Neural cell (in vitro differentiated cells): Measurements from ENCODE around the gene DPPA2. TPM values are rescaled to one million over a fixed set of nuclear protein-coding genes. Genes with fewer than 3 reads are reported as not detected.

ENCODE experiments used
- H2AFZ ChIP-seq: fragments of 200-600, 300-800 bp; sonication (generic), shearing (Covaris generic); 2 replicates; pipeline ENCODE4 v1.6.0; 2014; ENCODE audit warnings: low read depth, mild to moderate bottlenecking, antibody characterized with exemption, low read length, moderate library complexity
- H3F3A ChIP-seq: fragments of 200-600 bp; shearing (Covaris generic); 2 replicates; pipeline ENCODE4 v1.6.1; 2016; ENCODE audit warnings: mild to moderate bottlenecking, moderate library complexity, mixed read lengths, antibody characterized with exemption, low read length; ENCODE audit not compliant: insufficient read depth, poor library complexity, severe bottlenecking
- H3K27ac ChIP-seq: fragments of 200-600, 300-800 bp; sonication (generic), shearing (Covaris generic); 2 replicates; pipeline ENCODE4 v1.5.1; 2014; ENCODE audit warnings: mild to moderate bottlenecking, low read length, moderate library complexity
- H3K27me3 ChIP-seq: fragments of 300-800, 200-600 bp; sonication (generic), shearing (Covaris generic); 2 replicates; pipeline ENCODE4 v1.6.0; 2014; ENCODE audit warnings: mild to moderate bottlenecking, low read depth, low read length, moderate library complexity; ENCODE audit not compliant: insufficient read depth
- H3K36me3 ChIP-seq: fragments of 300-800, 200-600 bp; sonication (generic), shearing (Covaris generic); 2 replicates; pipeline ENCODE4 v1.5.1; 2014; ENCODE audit warnings: mild to moderate bottlenecking, antibody characterized with exemption, low read length, moderate library complexity; ENCODE audit not compliant: insufficient read depth
- H3K4me2 ChIP-seq: fragments of 300-800, 200-600 bp; sonication (generic), shearing (Covaris generic); 2 replicates; pipeline ENCODE4 v1.6.0; 2014; ENCODE audit warnings: mild to moderate bottlenecking, low read length
- H3K4me3 ChIP-seq: fragments of 300-800, 200-600 bp; sonication (generic), shearing (Covaris generic); 2 replicates; pipeline ENCODE4 v1.5.1; 2014; ENCODE audit warnings: mild to moderate bottlenecking, low read length, moderate library complexity
- H3K79me2 ChIP-seq: fragments of 200-600 bp; shearing (Covaris generic); replicated peaks from 2 replicates; pipeline ENCODE4 v1.6.0; 2014; ENCODE audit warnings: mild to moderate bottlenecking, low read length, moderate library complexity; ENCODE audit not compliant: insufficient read depth
- H3K9ac ChIP-seq: fragments of 300-800, 200-600 bp; sonication (generic), shearing (Covaris generic); 2 replicates; pipeline ENCODE4 v1.6.1; 2016; ENCODE audit warnings: mild to moderate bottlenecking, low read length, mixed read lengths
- H3K9me2 ChIP-seq: fragments of 200-600 bp; shearing (Covaris generic); 2 replicates; pipeline ENCODE4 v1.6.1; 2016; ENCODE audit warnings: mild to moderate bottlenecking, low read length, mixed read lengths; ENCODE audit not compliant: insufficient read depth
- H3K9me3 ChIP-seq: fragments of 200-600, 300-800 bp; sonication (generic), shearing (Covaris generic); 2 replicates; pipeline ENCODE4 v1.6.1; 2016; ENCODE audit warnings: mild to moderate bottlenecking, mixed run types, low read length, moderate library complexity, mixed read lengths
- H4K20me1 ChIP-seq: fragments of 200-600 bp; shearing (Covaris generic); 2 replicates; pipeline ENCODE4 v1.6.1; 2016; ENCODE audit warnings: mild to moderate bottlenecking, mixed run types; ENCODE audit not compliant: insufficient read depth
- CTCF ChIP-seq: fragments of 450-650 bp; IDR thresholded peaks from 2 replicates; pipeline ENCODE4 v1.5.1; 2014; ENCODE audit warnings: antibody characterized with exemption, mild to moderate bottlenecking, moderate library complexity; ENCODE audit not compliant: poor library complexity, severe bottlenecking
- EP300 ChIP-seq: fragments of 450-650 bp; conservative IDR thresholded peaks from 2 replicates; pipeline ENCODE4 v1.6.1; 2014; ENCODE audit warnings: antibody characterized with exemption, mild to moderate bottlenecking, moderate library complexity; ENCODE audit not compliant: poor library complexity, severe bottlenecking
- EZH2 ChIP-seq: fragments of 200-600, 300-800 bp; shearing (Covaris generic), sonication (generic); IDR thresholded peaks from 2 replicates; pipeline ENCODE4 v1.6.1; 2014; ENCODE audit warnings: antibody characterized with exemption, low read length, borderline replicate concordance, mild to moderate bottlenecking; ENCODE audit not compliant: insufficient read depth, poor library complexity, severe bottlenecking
- MXI1 ChIP-seq: fragments of 450-650 bp; conservative IDR thresholded peaks from 2 replicates; pipeline ENCODE4 v1.6.1; 2014; ENCODE audit warnings: antibody characterized with exemption, mild to moderate bottlenecking; ENCODE audit not compliant: poor library complexity, severe bottlenecking
- POLR2AphosphoS5 ChIP-seq: IDR thresholded peaks from 2 replicates; pipeline ENCODE4 v1.6.1; 2012
- RAD21 ChIP-seq: fragments of 450-650 bp; conservative IDR thresholded peaks from 2 replicates; pipeline ENCODE4 v1.6.1; 2014; ENCODE audit warnings: antibody characterized with exemption, mild to moderate bottlenecking, moderate library complexity
- SMC3 ChIP-seq: fragments of 450-650 bp; conservative IDR thresholded peaks from 2 replicates; pipeline ENCODE4 v1.6.1; 2014; ENCODE audit warnings: antibody characterized with exemption, mild to moderate bottlenecking, moderate library complexity; ENCODE audit not compliant: poor library complexity
- TAF1 ChIP-seq: IDR thresholded peaks from 2 replicates; pipeline ENCODE4 v1.6.1; 2012; ENCODE audit warnings: low read depth
- polyA plus RNA-seq: library from polyadenylated mRNA; depleted of rRNA; stranded (reverse); fragments of >200 nt; gene quantifications from 2 replicates; pipeline ENCODE4 v1.2.3, GENCODE V29; 2014
- TF ChIP-seq, protein P1 (sequence below): IDR thresholded peaks from 2 replicates; pipeline ENCODE4 v1.6.1; 2012; ENCODE audit warnings: borderline replicate concordance

DPPA2 gene
- polyA plus RNA-seq, 1 donor from 2014 or later, result not detected

GRCh38 chr3:109356442-109357155 lies 40.3 kb upstream of the DPPA2 start:
- no peaks in the 10 kb centered on the region for H3K79me2 ChIP-seq
- H3K9me3 ChIP-seq, result no peaks in the 10 kb centered on the region
- TF ChIP-seq CTCF (no peak), EP300 (no peak), SMC3 (no peak), RAD21 (no peak), EZH2 (no peak), MXI1 (no peak), POLR2AphosphoS5 (no peak), TAF1 (no peak)
- TF ChIP-seq, protein P1, sequence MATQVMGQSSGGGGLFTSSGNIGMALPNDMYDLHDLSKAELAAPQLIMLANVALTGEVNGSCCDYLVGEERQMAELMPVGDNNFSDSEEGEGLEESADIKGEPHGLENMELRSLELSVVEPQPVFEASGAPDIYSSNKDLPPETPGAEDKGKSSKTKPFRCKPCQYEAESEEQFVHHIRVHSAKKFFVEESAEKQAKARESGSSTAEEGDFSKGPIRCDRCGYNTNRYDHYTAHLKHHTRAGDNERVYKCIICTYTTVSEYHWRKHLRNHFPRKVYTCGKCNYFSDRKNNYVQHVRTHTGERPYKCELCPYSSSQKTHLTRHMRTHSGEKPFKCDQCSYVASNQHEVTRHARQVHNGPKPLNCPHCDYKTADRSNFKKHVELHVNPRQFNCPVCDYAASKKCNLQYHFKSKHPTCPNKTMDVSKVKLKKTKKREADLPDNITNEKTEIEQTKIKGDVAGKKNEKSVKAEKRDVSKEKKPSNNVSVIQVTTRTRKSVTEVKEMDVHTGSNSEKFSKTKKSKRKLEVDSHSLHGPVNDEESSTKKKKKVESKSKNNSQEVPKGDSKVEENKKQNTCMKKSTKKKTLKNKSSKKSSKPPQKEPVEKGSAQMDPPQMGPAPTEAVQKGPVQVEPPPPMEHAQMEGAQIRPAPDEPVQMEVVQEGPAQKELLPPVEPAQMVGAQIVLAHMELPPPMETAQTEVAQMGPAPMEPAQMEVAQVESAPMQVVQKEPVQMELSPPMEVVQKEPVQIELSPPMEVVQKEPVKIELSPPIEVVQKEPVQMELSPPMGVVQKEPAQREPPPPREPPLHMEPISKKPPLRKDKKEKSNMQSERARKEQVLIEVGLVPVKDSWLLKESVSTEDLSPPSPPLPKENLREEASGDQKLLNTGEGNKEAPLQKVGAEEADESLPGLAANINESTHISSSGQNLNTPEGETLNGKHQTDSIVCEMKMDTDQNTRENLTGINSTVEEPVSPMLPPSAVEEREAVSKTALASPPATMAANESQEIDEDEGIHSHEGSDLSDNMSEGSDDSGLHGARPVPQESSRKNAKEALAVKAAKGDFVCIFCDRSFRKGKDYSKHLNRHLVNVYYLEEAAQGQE, result no peak
- H3K27ac ChIP-seq, result no peak overlapping the region
- no peak overlapping the region for H2AFZ ChIP-seq
- no peaks in the 10 kb centered on the region for H3F3A ChIP-seq
- H3K36me3 ChIP-seq, result no peaks in the 10 kb centered on the region
- no peaks in the 10 kb centered on the region for H3K9me2 ChIP-seq
- H3K4me3 ChIP-seq, result no peak overlapping the region
- no peak overlapping the region for H3K4me2 ChIP-seq
- no peaks in the 10 kb centered on the region for H4K20me1 ChIP-seq
- no peaks in the 10 kb centered on the region for H3K27me3 ChIP-seq
- H3K9ac ChIP-seq, result no peak overlapping the region

GRCh38 chr3:109355625-109356441 lies 39.5 kb upstream of the DPPA2 start:
- H3K36me3 ChIP-seq, result no peaks in the 10 kb centered on the region
- no peak overlapping the region for H3K4me2 ChIP-seq
- no peak overlapping the region for H3K9ac ChIP-seq
- H3K9me2 ChIP-seq, result no peaks in the 10 kb centered on the region
- TF ChIP-seq RAD21 (no peak), CTCF (no peak), TAF1 (no peak), SMC3 (no peak)
- H3K9me3 ChIP-seq, result no peaks in the 10 kb centered on the region
- no peak overlapping the region for H2AFZ ChIP-seq
- H3K27me3 ChIP-seq, result no peaks in the 10 kb centered on the region
- no peaks in the 10 kb centered on the region for H4K20me1 ChIP-seq
- no peak overlapping the region for H3K27ac ChIP-seq
- no peaks in the 10 kb centered on the region for H3K79me2 ChIP-seq
- no peaks in the 10 kb centered on the region for H3F3A ChIP-seq
- peak overlapping the region; percentile 36 for H3K4me3 ChIP-seq
